Calu3 (cell line): ENCODE measurements around the gene ABHD18. TPM values are rescaled to one million over a fixed set of nuclear protein-coding genes. Genes with fewer than 3 reads are reported as not detected.
"Not testable (repeated sequence)": the region's sequence is repeated elsewhere in the genome, so short reads cannot be mapped to it uniquely, and the experiment has no call there.

ENCODE experiments used
- BruUV-seq: library from RNA; stranded (reverse); fragments of 400-500 nt; replicated peaks from 2 replicates; lab custom pipeline; 2021; lab: Mats Ljungman, UMichigan
- CTCF ChIA-PET: fragments of 300-600 bp; sonication (Branson Sonifier 250); formaldehyde crosslinking; loops from one replicate; lab custom pipeline; 2022; ENCODE audit warnings: antibody characterized with exemption; lab: Charles Lee
- DNase-seq: peaks from one replicate; pipeline ENCODE4 v3.0.0; 2022
- H3K27ac Mint-ChIP-seq: one replicate; pipeline ENCODE4 v1.8.0; 2022; ENCODE audit warnings: mixed read lengths; ENCODE audit not compliant: unreplicated experiment
- H3K27me3 Mint-ChIP-seq: one replicate; pipeline ENCODE4 v1.8.0; 2022; ENCODE audit warnings: mixed read lengths; ENCODE audit not compliant: unreplicated experiment
- H3K36me3 Mint-ChIP-seq: one replicate; pipeline ENCODE4 v1.8.0; 2022; ENCODE audit warnings: mild to moderate bottlenecking, moderate library complexity, mixed read lengths; ENCODE audit not compliant: insufficient read depth, unreplicated experiment
- H3K4me1 Mint-ChIP-seq: one replicate; pipeline ENCODE4 v1.8.0; 2022; ENCODE audit warnings: mild to moderate bottlenecking, low read depth, mixed read lengths; ENCODE audit not compliant: unreplicated experiment
- H3K4me3 Mint-ChIP-seq: one replicate; pipeline ENCODE4 v1.8.0; 2022; ENCODE audit warnings: mild to moderate bottlenecking, low read depth, moderate library complexity, mixed read lengths; ENCODE audit not compliant: unreplicated experiment
- H3K9me3 Mint-ChIP-seq: one replicate; pipeline ENCODE4 v1.8.0; 2022; ENCODE audit warnings: low read depth, mixed read lengths; ENCODE audit not compliant: unreplicated experiment
- intact Hi-C: fragments of 100-400 bp; cut with micrococcal nuclease; formaldehyde crosslinking; loops from one replicate; pipeline ENCODE4 v1.10.0; 2022; ENCODE audit not compliant: unreplicated experiment
- total RNA-seq: library from RNA; stranded (reverse); gene quantifications from 2 replicates; pipeline ENCODE4 v1.2.3, GENCODE V29; 2022
- TF ChIP-seq, protein P1 (sequence below): fragments of 200-600 bp; IDR thresholded peaks from one replicate; pipeline ENCODE4 v1.8.0; 2022; ENCODE audit warnings: antibody characterized with exemption; ENCODE audit not compliant: unreplicated experiment

The ABHD18 gene
- total RNA-seq, 1 experiment from 2014 or later = 7.3 TPM

GRCh38 chr4:127995776-127996175 is 30.6 kb downstream of the ABHD18 start:
- H3K9me3 Mint-ChIP-seq = peaks cover 4% of the 10 kb centered on the region
- intact Hi-C loops = no loop called here
- no peak overlapping the region for H3K4me3 Mint-ChIP-seq
- no peak overlapping the region for H3K27ac Mint-ChIP-seq
- TF ChIP-seq, protein P1, sequence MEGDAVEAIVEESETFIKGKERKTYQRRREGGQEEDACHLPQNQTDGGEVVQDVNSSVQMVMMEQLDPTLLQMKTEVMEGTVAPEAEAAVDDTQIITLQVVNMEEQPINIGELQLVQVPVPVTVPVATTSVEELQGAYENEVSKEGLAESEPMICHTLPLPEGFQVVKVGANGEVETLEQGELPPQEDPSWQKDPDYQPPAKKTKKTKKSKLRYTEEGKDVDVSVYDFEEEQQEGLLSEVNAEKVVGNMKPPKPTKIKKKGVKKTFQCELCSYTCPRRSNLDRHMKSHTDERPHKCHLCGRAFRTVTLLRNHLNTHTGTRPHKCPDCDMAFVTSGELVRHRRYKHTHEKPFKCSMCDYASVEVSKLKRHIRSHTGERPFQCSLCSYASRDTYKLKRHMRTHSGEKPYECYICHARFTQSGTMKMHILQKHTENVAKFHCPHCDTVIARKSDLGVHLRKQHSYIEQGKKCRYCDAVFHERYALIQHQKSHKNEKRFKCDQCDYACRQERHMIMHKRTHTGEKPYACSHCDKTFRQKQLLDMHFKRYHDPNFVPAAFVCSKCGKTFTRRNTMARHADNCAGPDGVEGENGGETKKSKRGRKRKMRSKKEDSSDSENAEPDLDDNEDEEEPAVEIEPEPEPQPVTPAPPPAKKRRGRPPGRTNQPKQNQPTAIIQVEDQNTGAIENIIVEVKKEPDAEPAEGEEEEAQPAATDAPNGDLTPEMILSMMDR = no peak
- no peak for DNase-seq
- H3K27me3 Mint-ChIP-seq = no peaks in the 10 kb centered on the region
- no peaks in the 10 kb centered on the region for H3K4me1 Mint-ChIP-seq
- CTCF ChIA-PET = no interaction called here
- peaks cover 3% of the 10 kb centered on the region for H3K36me3 Mint-ChIP-seq
- BruUV-seq = no TSS peak

DNA sequence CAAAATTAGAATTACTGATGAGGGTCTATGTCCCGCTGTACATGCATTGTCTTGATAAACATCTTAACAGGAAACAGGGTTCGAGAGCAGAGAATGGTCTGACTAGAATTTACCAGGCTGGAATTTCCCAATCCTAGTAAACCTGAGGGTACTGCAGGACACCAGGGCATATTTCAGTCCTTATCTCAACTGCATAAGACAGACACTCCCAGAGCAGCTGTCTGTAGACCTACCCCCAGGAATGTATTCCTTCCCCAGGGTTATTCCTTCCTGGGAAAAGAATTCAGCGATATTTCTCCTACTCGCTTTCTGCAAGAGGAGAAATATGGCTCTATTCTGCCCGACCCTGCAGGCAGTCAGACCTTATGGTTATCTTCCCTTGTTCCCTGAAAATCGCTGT is 31.3 kb downstream of the ABHD18 start:
- H3K4me1 Mint-ChIP-seq, H3K27me3 Mint-ChIP-seq, DNase-seq, intact Hi-C loops, H3K27ac Mint-ChIP-seq, H3K9me3 Mint-ChIP-seq, H3K4me3 Mint-ChIP-seq, BruUV-seq, H3K36me3 Mint-ChIP-seq, CTCF ChIA-PET: not testable (repeated sequence)

DNA sequence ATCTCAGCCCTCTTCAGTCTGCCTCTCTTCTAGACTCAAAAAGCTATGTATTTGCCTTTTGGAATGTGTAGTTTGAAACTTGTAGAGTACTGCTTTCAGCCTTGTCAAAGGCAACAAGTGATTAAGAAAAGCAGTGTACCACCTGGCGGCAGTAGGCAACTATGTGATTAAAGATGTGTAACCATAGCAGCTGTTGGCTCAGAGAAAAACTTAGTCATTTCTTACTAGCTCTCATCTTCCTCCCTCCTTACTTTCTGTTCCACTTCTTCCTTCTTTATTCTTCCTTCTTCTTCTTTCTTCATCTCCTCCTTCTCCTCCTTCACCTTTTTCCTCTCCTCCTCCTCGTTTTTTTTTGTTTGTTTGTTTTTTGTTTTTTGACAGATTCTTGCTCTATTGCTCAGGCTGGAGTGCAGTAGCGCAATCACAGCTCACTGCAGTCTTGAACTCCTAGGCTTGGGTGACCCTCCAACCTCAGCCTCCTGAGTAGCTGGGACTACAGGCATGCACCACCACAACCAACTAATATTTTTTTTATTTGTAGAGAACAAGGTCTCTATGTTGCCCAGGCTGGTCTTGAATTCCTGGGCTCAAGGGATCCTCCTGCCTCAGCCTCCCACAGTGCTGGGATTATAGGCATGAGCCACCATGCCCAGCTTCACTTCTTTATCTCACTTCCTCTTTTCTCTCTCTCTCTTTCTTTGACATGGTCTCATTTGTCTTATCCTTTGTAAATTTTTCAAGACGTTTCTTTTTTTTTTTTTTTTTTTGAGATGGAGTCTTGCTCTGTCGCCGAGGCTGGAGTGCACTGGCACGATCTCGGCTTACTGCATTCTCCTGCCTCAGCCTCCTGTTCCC is 32.6 kb downstream of the ABHD18 start:
- DNase-seq = no peak
- peaks cover 4% of the 10 kb centered on the region for H3K9me3 Mint-ChIP-seq
- H3K27me3 Mint-ChIP-seq = no peaks in the 10 kb centered on the region
- TF ChIP-seq, protein P1 = no peak
- no TSS peak for BruUV-seq
- H3K4me3 Mint-ChIP-seq = no peak overlapping the region
- H3K36me3 Mint-ChIP-seq = peaks cover 3% of the 10 kb centered on the region
- CTCF ChIA-PET = no interaction called here
- H3K27ac Mint-ChIP-seq = no peak overlapping the region
- H3K4me1 Mint-ChIP-seq = no peaks in the 10 kb centered on the region
- intact Hi-C loops = no loop called here

DNA sequence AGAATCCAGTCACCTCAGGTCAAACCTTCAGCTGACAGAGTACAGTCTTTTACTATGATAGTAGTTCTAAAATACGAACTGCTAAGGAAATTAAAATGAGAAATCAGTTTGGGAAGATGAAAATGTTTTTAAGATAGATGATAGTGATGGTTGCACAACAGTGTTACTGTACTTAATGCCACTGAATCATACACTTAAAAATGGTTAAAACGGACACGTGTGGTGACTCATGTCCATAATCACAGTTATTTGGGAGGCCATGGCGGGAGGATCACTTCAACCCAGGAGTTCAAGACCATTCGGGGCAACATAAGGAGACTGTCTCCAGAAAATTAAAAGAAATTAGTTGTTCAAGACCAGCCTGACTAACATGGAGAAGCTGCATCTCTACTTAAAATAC is 41.4 kb downstream of the ABHD18 start:
- no TSS peak for BruUV-seq
- Mint-ChIP-seq H3K4me1 (no peaks in the 10 kb centered on the region), H3K36me3 (peaks cover 4% of the 10 kb centered on the region), H3K4me3 (no peak overlapping the region), H3K9me3 (no peaks in the 10 kb centered on the region), H3K27ac (no peak overlapping the region), H3K27me3 (no peaks in the 10 kb centered on the region)
- TF ChIP-seq, protein P1 = no peak
- intact Hi-C loops = no loop called here
- no peak for DNase-seq
- CTCF ChIA-PET = no interaction called here

- H3K9me3 Mint-ChIP-seq = no peaks in the 10 kb centered on the region
- TF ChIP-seq, protein P1 = no peak
- H3K4me3 Mint-ChIP-seq = no peak overlapping the region
- BruUV-seq = no TSS peak
- no peaks in the 10 kb centered on the region for H3K27me3 Mint-ChIP-seq
- DNase-seq = no peak
- no peak overlapping the region for H3K27ac Mint-ChIP-seq
- no peaks in the 10 kb centered on the region for H3K4me1 Mint-ChIP-seq
- CTCF ChIA-PET = no interaction called here
- intact Hi-C loops = no loop called here
- peaks cover 4% of the 10 kb centered on the region for H3K36me3 Mint-ChIP-seq
Measured at GRCh38 chr4:128009428-128009827, 44.2 kb downstream of the ABHD18 start.
